HG03442 (cell line): ENCODE results near the gene CPZ.
"Not testable (repeated sequence)": the region's sequence is repeated elsewhere in the genome, so short reads cannot be mapped to it uniquely, and the experiment has no call there.

Experiments used
- ATAC-seq: cut with Tn5 transposase; IDR thresholded peaks from one replicate; pipeline ENCODE4 v1.9.1; 2021; ENCODE audit warnings: mild to moderate bottlenecking, moderate library complexity; ENCODE audit not compliant: unreplicated experiment

The CPZ gene

DNA sequence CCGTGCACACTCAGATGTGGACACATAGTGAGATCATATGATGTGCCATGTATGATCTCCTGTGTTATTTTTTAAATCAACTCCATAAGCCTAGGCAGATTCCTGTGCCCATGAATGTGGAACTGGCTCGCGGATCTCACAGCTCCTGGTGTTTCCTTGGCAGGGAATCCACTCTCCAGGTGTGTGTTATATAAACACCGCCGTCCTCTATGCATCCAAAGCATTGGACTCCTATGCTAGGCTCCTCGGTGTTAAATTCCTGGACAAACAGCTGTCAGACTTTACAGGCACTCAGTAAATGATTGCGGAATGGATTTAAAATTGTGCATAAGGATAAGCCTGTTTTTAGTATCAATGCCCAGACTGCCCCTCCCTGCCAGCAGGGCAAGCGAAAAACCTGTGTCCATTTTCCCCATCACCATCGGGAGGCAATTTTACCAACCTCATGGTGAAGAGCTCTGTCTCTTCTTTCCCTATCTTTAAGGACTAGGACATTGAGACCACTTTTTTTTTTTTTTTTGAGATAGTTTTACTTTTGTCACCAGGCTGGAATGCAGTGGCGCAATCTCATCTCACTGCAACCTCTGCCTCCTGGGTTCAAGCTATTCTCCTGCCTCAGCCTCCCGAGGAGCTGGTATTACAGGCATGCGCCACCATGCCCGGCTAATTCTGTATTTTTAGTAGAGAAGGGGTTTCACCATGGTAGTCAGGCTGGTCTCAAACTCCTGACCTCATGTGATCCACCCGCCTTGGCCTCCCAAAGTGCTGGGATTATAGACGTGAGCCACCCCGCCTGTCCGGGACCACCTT, 36.0 kb upstream of the CPZ start:
- no peak for ATAC-seq

DNA sequence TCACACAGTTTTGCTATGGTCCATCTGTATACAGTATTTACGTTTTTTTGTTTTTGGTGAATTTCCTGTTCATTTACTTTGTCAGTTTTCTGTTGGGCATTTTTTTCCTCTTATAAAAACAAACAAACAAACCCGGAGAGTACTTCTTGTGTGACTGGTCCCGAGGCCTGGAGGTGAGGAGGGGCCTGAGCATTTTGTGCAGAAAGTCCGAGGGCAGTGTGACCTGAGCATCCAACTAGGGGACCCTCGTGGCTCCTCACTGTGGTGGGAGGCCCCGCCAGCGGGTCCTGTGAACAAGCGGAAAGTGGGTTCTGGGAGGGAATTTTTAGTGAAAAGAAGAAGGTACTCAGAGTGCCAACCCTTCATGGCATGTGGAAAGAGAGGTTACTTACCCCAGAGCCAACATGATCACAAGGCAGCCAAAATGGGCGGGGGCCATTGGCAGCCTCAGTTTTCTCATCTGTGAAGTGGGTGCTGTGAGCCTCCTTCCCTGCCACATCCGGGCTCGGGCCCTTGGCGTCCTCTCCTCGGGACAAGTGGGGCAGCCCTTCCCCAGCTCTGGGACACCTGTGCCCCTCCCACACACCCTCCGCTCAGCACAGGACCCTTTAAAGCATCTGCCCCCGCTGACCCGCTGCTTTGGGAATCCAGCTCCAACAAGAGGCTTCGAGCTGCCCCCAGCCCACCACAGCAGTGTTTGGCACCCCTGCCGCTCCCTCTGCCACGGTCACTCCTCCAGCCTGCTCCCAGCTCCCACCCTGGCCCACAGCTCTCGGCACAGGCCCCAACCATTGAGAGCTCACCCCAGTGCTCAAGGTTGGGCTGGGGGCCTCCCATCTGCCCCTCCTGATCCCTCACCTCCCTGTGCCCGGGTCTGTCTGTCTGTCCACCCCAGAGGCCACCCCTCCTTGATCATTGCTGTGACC, 35.2 kb upstream of the CPZ start:
- no peak for ATAC-seq

DNA sequence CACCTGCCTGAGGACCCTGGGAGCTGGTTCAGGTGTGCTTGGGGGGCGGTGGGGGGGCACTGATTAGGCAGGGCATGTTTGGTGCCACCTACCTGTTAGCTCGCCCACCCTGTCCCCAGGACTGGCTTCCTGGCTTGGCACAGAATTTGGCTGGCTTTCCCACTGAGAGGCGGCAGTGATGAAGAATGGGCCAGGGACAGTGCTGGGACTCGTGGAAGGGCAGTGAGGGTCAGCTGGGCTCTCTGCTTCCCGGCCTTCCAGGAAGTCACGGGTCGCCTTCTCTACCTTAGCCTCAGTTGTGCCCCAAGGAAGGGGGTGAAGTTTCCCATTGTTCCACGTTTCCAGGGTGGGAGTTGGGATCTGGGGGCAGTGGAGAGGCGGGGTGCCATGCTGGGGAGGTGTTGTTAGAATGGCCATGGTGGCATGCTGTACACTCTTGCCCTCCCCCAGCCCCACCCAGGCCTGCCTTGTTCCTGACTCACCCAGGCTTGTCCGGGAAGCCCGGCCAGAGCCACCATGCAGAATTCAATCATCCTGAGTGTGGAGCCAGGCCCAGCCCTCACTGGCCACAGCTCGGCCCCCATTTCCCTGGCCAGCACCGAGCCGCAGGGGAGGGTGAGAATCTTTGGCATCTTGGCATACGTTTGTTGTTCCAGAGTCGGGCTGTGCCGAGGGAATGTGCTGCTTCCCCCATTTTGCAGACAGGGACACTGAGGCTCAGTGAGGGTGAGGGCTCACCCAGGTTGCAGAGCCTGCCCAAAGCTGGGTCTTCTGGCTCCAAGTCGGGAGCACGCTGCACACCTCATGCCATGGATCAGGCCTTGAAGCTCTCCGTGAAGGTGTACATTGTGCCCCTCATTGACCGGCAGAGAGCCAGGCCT, 34.2 kb upstream of the CPZ start:
- ATAC-seq, result no peak

DNA sequence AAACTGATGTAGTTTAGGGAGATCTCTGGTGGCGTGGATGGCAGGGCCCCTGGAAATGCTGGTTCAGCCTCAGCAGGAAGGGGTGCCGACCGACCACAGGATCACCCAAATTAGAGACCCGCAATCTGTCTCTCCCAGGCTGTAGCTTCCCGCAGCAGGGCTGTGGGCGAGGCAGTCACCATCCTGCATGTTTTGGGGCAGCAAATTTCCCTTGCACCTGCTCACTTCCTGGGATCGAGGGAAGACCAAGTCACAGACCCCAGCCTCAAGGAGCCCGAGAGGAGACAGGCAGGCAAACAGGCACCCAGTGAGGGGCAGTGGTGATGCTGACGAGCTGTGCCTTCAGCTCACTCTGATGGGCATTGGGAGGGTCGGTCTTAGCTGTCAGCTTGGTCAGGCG, 33.6 kb upstream of the CPZ start:
- no peak for ATAC-seq

DNA sequence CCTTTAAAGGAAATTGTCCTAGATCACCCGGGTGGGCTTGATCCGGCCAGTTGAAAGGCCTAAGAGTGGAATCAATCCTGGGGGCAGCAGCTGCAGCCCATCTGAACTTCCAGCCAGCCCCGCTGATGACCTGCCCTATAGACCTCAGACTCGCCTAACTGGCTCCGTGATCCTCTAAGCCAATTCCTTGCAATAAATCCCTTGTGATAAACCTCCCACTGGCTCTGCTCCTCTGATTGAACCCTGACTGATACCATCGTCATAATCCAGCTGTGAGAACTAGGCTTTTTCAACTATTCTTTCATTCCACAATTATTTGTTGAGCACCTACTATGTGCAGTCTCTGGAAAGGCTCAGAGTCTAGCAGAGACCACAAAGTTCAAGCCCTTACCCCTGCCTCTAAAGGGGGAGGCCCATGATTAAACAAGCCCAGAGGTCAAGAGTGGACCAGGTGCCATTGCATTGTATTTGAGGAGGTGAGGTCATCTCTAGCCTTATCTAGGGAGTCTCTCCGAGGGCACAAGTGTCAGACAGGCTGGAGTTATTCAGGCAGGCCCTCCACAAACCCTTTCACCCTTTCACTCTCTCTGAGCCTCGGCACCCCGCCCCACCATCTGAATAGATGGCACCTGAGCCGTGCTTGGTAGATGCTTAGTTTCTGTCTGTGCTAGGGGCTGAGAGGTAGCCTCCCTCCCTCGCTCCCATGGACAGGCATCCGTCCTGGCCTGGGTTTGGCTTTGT, 32.9 kb upstream of the CPZ start:
- ATAC-seq, result no peak

DNA sequence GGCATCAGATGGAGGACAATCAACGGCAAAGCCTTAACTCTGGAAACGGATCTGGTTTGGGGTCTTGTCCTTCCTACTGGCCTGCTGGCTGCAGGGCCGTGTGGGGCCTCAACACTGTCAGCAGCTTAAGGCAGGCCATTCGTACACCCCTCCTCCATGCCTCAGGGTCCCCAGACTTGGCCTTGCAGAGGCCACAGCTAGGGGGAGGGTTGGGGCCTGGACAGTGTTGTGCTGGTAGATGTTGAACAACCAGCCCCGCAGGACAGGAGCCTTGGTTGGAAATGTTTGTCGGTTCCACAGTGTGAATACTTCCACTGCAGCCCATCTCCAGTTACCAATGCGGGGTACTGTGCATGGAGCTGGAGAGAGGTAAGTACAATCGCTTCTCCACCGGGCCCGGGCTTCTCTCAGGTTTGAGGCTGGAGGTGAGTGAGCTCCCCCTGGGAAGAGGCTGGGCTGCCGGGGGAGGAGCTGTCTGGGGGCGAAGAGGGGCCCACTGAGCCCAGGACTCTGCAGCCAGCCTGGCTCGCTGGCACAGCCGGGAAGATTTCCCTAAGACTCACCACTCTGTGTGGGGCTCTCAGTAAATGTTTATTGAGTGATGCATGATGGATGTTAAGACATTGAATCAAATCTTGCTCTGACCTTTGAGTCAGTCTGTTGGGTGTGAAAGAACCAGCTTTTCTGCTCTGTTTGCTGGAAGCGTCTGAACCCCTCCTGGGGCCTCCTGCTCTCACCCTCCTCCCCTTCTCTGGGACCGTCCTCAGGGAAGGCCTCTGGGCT, 32.1 kb upstream of the CPZ start:
- ATAC-seq, result no peak

DNA sequence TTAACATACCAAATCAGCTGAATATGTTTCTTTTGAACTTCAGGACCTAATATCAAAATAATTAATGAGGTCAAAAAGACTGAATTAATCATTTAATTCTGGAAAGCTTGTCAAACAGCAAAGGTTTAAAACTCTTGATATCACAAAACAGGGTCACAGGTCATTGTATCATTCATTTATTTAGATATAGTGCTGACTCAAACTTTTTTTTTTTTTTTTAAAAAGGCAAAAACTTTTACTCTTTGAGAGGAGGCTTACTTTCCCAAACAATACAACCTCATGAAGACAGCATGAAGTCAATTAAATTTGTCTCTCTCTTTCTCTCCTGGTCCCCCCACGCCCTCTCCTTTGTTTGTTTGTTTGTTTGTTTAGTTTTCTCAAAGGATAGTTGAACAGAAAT, 28.0 kb upstream of the CPZ start:
- no peak for ATAC-seq

DNA sequence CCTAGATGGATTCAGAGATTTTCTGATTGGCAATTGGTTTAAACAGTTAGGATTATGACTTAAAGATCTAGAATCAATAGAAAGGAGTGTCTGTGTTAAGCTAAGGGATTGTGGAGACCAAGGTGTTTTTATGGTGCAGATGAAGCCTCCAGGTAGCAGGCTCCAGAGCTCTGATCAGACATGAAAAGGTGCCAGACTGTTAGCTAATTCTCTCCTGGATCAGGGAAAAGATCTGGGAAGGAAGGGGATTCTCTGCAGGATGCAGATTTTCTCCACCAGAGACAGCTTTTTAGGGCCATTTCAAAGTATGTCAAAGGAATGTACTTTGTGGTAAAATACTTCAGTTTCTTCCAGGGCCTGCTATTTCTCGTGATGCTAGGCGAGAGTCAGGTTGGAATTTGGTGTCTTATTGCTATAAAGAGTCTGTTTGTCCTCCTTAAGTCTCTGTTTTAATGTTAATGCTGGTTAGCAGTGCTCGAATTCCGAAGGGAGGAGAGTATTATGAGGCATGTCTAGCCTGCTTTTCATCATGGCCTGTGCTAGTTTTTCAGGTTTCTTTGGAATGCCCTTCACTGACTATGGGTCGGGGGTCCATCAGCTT, 24.4 kb upstream of the CPZ start:
- ATAC-seq, result no peak

DNA sequence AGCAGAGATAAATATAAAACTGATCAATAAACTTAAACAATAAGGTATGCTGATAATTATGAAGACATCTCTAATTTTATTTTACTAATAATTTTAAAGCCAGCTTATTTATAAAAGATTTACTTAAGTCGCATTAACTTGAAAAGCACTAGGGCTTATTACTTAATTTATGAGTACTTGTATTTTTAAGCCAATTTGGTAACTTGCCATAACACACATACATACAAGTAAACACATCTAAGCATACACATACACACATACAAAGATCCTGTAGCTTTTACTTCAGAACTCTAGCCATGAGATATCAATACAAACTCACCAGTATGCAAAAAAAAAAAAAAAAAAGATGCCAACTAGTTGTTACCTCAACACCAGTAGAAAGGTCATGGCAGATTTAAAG, 22.4 kb upstream of the CPZ start:
- no peak for ATAC-seq

DNA sequence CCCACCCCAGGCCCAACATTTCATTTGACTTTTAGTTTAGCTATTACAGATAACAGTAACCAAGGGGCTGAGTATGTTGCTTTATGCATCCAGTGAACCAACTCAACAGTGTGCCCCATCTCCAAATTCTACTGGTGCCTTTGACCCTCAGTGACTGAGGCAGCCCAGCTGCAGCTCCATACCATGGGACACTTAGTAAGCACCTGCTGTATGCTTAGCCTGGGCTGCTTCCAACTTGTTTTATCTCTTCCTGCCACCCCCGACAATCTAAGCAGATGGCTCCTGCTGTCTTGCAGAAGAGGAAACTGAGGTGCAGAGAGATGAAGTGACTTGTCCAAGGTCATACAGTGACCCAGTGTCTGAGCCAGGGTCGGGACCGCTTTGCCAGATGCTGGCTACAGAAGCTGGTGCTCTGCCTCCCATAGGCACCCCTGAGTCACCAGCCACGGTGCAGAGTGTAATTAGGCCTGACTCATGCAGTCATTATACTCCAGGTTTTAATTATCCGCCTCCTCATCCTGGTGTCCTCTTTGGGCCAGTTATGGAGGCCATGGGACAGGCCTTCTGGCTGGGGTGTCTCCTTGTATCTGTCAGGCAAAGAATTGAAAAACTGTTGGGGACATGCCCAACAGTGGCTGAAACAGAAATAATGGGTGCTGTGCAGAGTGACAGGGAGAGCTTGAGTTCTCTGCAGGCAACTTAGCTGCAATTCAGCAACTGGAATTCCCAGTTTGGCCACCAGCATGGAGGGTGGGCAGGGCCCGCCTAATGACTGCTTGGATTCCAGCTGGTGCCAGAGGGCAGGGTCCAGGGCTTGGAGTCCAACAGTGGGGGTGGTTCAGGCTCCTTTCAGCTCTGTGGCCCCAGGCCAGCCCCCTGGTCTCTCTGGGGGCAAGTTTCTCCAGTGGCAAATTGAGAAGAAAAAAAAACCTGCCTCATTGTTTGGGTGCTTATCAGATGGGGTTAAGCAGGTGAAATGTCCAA, 20.6 kb upstream of the CPZ start:
- no peak for ATAC-seq

DNA sequence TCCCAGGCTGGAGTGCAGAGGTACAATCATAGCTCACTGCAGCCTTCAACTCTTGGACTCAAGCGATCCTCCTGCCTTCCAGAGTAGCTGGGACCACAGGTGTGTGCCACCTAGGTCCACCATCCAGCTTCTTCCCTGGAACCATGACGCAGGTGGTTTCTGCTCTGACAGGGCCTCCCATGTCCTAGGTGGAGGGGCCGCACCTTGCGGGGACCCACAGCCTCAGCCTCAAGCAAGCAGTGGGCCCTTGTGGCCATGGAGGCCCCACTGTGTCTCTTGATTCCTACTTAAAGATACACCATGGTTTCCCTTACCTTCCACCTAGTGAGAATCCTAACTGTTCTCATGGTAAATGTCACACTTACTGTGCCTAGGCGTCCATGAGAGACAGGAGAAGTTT, 19.3 kb upstream of the CPZ start:
- no peak for ATAC-seq

DNA sequence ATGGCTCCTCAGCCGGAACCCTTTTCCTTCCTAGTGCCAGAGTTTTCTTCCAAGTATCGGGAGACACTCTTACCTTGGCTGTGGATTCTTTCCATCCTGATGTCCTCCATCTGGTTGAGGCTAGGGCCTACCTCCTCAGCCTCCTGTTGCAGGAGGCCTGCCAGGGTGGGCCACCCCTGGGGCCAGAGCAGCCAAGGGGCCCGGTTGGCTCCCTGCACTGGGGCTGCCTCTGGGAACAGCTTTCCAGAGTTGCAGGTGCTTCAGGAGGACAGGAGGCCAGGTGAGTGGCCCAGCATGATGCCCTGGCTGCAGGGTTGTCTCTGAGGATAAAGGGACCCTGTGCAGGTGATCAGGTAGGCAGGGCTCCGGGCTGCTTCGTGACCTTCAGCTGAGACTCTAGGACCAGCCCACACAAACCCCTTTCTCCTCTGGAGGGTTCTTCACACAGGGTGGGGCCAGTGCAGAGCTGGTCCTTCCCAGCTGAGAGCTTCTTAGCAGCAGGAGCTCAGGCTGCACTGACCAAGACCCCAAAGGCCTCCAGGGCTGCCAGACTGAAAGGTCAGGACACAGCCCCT, 17.7 kb upstream of the CPZ start:
- no peak for ATAC-seq

DNA sequence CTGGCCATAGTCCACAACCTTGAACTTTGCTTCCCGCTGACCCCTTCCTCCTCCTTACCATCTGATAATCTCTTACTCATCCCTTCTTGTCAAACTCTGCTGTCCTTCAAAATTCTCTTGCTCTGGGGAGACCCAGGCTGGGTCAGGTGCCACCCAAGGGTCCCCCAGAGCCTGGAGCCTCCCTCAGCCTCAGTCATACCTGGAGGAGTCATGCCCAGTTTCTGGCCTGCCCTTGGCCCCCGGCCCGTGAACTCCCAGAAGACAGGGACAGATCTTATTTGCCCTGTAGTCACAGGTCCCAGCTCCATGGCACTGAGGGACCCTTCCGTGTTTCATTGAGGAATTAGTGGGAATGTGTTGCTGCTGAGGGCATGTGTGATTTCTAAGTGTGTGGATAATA, 17.1 kb upstream of the CPZ start:
- no peak for ATAC-seq

DNA sequence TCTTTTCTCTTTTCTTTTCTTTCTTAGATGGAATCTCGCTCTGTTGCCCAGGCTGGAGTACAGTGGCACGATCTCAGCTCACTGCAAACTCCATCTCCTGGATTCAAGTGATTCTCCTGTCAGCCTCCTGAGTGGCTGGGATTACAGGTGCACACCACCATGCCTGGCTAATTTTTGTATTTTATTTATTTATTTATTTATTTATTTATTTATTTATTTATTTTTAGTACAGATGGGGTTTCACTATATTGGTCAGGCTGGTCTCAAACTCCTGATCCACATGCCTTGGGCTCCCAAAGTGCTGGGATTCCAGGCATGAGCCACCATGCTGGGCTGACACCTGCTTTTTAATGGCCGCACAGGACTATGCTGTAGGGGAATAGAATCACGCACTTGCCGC, 16.0 kb upstream of the CPZ start:
- ATAC-seq, result not testable (repeated sequence)

DNA sequence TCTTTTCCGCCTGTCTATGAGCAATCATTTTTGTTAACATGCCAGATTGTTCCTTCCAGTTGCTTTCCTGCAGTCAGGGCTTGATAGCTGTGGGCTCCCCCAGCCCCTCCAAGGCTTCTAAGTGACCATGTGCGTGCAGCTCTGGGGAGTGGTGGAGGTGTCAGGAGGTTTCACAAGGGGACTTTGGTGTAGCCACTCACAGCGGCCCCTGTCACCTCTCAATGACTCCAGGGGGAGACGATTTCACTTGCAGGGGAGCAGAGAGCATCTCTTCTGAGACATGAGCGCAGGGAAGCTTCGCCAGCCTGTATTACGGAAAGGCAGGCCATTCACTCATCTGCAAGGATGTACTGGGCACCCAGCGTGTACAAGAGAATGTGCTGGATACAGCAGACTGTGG, 15.5 kb upstream of the CPZ start:
- no peak for ATAC-seq

DNA sequence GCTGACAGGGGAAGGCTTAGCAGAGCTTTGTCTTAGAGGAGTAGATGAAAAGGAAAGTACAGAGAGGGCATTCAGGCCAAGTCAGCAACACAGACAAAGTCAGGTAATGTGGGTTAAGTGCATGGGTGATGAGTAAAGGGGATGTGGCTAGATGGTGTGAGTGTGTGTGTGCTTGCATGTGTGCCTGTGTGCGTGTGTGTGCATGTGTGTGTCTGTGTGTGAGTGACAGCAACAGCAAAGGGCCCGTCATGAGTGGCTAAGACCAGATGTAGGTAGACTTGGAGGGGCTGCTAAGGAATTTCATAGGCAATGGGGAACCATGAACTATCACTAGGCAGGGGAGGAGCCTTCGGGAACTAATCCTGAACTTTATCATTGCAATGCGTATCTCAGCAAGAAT, 14.6 kb upstream of the CPZ start:
- no peak for ATAC-seq

DNA sequence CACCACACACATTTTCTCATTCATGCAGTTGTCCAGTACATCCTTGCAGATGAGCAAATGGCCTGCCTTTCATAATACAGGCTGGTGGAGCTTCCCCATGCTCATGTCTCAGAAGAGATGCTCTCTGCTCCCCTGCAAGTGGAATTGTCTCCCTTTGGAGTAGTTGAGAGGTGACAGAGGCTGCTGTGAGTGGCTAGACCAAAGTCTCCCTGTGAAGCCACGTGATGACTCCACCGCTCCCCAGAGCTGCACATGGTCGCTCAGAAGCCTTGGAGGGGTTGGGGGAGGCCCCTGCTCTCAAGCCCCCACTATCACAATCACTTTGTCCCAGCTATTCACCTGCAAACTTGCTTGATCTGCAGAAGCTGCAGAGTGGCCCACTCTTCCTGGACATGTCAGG, 13.8 kb upstream of the CPZ start:
- ATAC-seq, result no peak
